ENCODE data around the gene ADGRB2.
A peak's percentile ranks its signal among the peaks of the same experiment; 100 is the strongest.

Gene ADGRB2

DNA sequence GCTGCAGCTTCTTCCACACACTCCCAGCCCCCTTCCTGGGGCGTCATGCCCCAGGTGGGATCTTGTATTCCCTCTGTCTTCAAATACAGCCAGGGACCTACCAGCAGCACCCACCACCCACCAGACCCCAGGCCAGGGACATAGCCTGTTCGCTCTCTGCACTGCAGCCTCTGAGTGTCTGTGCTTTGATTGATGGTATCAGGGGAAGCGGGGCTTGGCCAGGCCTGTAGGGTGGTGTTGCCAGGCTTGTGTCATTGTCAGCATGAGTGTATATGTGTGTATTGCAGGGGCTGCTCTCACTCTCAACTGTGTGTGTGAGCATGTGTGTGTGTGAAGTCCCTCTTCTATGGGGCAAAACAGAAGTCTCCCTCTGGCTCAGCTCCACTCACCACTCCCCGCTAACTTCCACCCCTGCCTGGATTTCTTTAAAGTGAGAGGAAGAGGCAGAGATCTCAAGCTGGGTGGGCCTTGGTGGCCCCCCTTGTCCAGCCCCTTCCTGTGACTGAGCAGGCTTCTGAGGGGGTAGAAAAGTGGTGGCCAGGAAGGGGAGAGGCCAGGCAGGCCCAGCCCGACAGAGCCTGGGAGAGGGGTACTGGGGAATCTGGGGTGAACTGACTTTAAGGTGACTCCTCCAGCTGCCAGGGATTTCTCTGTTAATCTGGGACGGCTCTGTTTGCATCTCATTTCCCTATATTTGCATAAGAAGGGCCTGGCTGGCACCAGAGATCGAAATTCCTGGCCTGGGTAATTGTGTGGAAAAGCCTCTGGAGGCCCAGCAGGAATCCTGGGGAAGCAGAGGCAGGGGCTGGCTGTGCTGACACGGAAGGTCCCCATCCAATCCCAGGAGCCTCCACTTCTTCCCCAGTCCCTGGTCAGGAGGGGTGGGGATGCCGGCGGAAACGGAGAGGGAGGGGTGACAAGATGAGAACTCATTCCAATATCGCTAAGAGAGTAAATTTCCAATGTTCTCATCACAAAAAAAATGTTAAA is 18.6 kb upstream of the ADGRB2 start:
- peak overlapping the region; percentile 44 for H3K18ac ChIP-seq (ENCODE audit: low read length)
- H3K36me3 ChIP-seq (ENCODE audit: control insufficient read depth, insufficient read depth, low read length), result no peaks in the 10 kb centered on the region
- no peak overlapping the region for H2BK120ac ChIP-seq (ENCODE audit: low read depth, low read length)
- H3K4me1 ChIP-seq (ENCODE audit: control insufficient read depth, low read depth, low read length), result peaks cover 15% of the 10 kb centered on the region
- no peak overlapping the region for H3K4ac ChIP-seq (ENCODE audit: low read depth, low read length)
- H3K4me3 ChIP-seq (ENCODE audit: low read length), result no peak overlapping the region
- peak overlapping the region; percentile 83 for H3K56ac ChIP-seq (ENCODE audit: low read length)
- H2BK5ac ChIP-seq (ENCODE audit: low read length), result peak overlapping the region; percentile 28
- H3K27ac ChIP-seq (ENCODE audit: low read depth, low read length), result no peak overlapping the region
- peak overlapping the region; percentile 86 for H2AK5ac ChIP-seq (ENCODE audit: low read length)
- peak overlapping the region; percentile 46 for H3K9ac ChIP-seq (ENCODE audit: low read length)
- H3K79me2 ChIP-seq (ENCODE audit: control insufficient read depth, insufficient read depth, low read length), result no peaks in the 10 kb centered on the region
- DNase-seq, result peak; percentile 78
- no peak overlapping the region for H3K4me2 ChIP-seq (ENCODE audit: low read length)
- no peak overlapping the region for H3K23ac ChIP-seq (ENCODE audit: low read length)
- H4K8ac ChIP-seq (ENCODE audit: low read depth, low read length), result no peak overlapping the region
- H4K5ac ChIP-seq (ENCODE audit: low read length), result no peak overlapping the region
- no peaks in the 10 kb centered on the region for H3K79me1 ChIP-seq (ENCODE audit: low read length)
- H2BK15ac ChIP-seq (replicated peaks; ENCODE audit: low read depth), result no peak overlapping the region
- H3K27me3 ChIP-seq (ENCODE audit: insufficient read depth, low read length, poor library complexity), result no peaks in the 10 kb centered on the region
- WGBS (ENCODE audit: extremely low coverage, insufficient coverage, low lambda C conversion rate), result no CpG with 5 or more reads among the region's 12 CpGs

DNA sequence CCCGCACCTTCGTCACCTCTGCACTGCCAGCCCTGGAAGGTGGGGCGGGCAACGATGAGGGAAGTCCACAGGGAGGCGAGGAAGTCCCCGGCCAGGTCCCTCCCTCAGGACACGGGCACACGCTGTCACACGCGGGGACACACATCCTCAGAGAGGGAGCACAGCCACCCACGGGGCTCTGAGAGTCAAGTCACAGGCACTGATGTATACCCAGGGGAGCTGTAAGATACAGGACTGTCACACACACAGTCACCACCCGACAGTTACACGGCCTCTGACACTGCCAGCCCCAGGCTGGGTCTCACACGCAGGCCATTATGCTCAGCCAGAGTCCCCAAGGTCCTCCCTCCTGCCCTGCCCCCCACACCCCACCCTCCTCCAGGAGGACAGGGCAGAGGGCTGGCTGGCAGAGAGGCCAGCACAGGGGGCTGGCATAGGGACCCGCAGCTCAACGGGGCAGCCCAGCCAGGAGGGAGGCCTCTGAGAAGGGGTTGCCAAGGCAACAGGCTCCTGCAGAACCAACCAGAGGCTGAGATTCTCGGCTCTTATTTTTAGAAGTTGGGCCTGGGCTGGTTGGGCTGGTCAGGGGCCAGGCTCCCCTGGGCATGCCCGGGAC is 17.7 kb upstream of the ADGRB2 start:
- H3K4me3 ChIP-seq (ENCODE audit: low read length), result no peak overlapping the region
- H3K4me2 ChIP-seq (ENCODE audit: low read length), result no peak overlapping the region
- DNase-seq, result peak; percentile 55
- peak overlapping the region; percentile 86 for H2AK5ac ChIP-seq (ENCODE audit: low read length)
- no peak overlapping the region for H3K23ac ChIP-seq (ENCODE audit: low read length)
- H2BK15ac ChIP-seq (replicated peaks; ENCODE audit: low read depth), result no peak overlapping the region
- no peak overlapping the region for H3K9ac ChIP-seq (ENCODE audit: low read length)
- H2BK120ac ChIP-seq (ENCODE audit: low read depth, low read length), result no peak overlapping the region
- H3K79me1 ChIP-seq (ENCODE audit: low read length), result no peaks in the 10 kb centered on the region
- no peak overlapping the region for H4K8ac ChIP-seq (ENCODE audit: low read depth, low read length)
- no peaks in the 10 kb centered on the region for H3K79me2 ChIP-seq (ENCODE audit: control insufficient read depth, insufficient read depth, low read length)
- no peak overlapping the region for H3K27ac ChIP-seq (ENCODE audit: low read depth, low read length)
- no CpG with 5 or more reads among the region's 18 CpGs for WGBS (ENCODE audit: extremely low coverage, insufficient coverage, low lambda C conversion rate)
- no peaks in the 10 kb centered on the region for H3K36me3 ChIP-seq (ENCODE audit: control insufficient read depth, insufficient read depth, low read length)
- peak overlapping the region; percentile 83 for H3K56ac ChIP-seq (ENCODE audit: low read length)
- no peaks in the 10 kb centered on the region for H3K27me3 ChIP-seq (ENCODE audit: insufficient read depth, low read length, poor library complexity)
- peaks cover 20% of the 10 kb centered on the region for H3K4me1 ChIP-seq (ENCODE audit: control insufficient read depth, low read depth, low read length)
- H3K4ac ChIP-seq (ENCODE audit: low read depth, low read length), result no peak overlapping the region
- no peak overlapping the region for H4K5ac ChIP-seq (ENCODE audit: low read length)
- H3K18ac ChIP-seq (ENCODE audit: low read length), result no peak overlapping the region
- H2BK5ac ChIP-seq (ENCODE audit: low read length), result peak overlapping the region; percentile 81

DNA sequence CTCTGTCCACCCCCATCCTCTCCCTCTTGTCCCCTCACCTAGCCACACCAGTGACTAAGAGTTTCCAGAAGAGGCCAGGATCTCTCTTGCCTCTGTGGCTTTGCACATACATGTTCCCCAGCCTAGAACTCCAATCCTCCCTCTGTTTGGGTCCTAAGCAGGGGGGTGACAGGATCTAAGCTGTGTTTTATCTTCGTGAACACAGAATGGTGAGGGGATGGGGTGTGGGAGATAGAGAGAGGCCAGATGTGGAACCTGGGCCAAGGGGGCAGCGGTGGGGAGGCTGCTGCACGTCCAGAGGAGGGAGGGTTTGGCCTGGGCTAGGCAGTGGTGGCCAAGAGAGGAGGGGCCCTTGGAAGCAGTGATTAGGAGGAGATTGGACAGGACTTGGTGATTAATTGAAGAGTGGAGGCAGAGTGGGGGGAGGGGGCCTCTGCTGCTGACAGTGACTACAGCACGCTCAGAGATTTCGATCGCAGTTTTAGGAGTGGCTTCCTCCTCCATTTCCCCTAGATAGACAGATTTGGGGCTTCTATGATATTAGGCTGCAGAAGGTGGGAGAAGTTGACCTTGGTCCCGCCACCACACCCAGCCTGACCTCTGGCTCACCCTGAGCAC is 17.1 kb upstream of the ADGRB2 start:
- Histone ChIP-seq H3K4ac (ENCODE audit: low read depth, low read length) (no peak overlapping the region), H3K79me1 (ENCODE audit: low read length) (no peaks in the 10 kb centered on the region), H3K36me3 (ENCODE audit: control insufficient read depth, insufficient read depth, low read length) (no peaks in the 10 kb centered on the region), H3K9ac (ENCODE audit: low read length) (peak overlapping the region; percentile 29), H3K18ac (ENCODE audit: low read length) (no peak overlapping the region), H4K5ac (ENCODE audit: low read length) (no peak overlapping the region), H3K79me2 (ENCODE audit: control insufficient read depth, insufficient read depth, low read length) (no peaks in the 10 kb centered on the region), H3K4me1 (ENCODE audit: control insufficient read depth, low read depth, low read length) (peaks cover 22% of the 10 kb centered on the region), H3K56ac (ENCODE audit: low read length) (peak overlapping the region; percentile 65), H2BK5ac (ENCODE audit: low read length) (peak overlapping the region; percentile 81), H3K27ac (ENCODE audit: low read depth, low read length) (no peak overlapping the region), H3K23ac (ENCODE audit: low read length) (peak overlapping the region; percentile 15), H3K4me2 (ENCODE audit: low read length) (no peak overlapping the region), H2BK120ac (ENCODE audit: low read depth, low read length) (no peak overlapping the region), H4K8ac (ENCODE audit: low read depth, low read length) (no peak overlapping the region), H2AK5ac (ENCODE audit: low read length) (peak overlapping the region; percentile 82), H3K4me3 (ENCODE audit: low read length) (no peak overlapping the region), H3K27me3 (ENCODE audit: insufficient read depth, low read length, poor library complexity) (no peaks in the 10 kb centered on the region), H2BK15ac (replicated peaks; ENCODE audit: low read depth) (no peak overlapping the region)
- DNase-seq, result no peak
- WGBS (ENCODE audit: extremely low coverage, insufficient coverage, low lambda C conversion rate), result no CpG with 5 or more reads among the region's 7 CpGs

DNA sequence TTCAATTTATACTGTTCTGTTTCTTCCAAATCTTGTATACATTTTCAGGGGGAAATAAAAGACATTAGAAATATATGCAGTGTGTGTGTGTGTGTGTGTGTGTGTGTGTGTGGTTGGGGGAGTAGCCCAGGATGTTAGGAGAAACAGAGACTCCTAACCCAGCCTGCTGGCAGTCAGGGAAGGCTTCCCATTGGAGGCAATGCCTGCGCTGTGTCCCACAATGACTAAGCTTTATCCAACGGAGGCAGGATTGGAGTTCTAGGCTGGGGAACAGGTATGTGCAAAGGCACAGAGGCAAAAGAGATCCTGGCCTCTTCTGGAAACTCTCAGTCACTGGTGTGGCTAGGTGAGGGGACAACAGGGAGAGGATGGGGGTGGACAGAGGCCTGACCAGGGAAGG is 16.5 kb upstream of the ADGRB2 start:
- no peaks in the 10 kb centered on the region for H3K27me3 ChIP-seq (ENCODE audit: insufficient read depth, low read length, poor library complexity)
- H3K79me1 ChIP-seq (ENCODE audit: low read length), result no peaks in the 10 kb centered on the region
- H2BK15ac ChIP-seq (replicated peaks; ENCODE audit: low read depth), result no peak overlapping the region
- H2BK120ac ChIP-seq (ENCODE audit: low read depth, low read length), result peak overlapping the region; percentile 6
- H3K27ac ChIP-seq (ENCODE audit: low read depth, low read length), result no peak overlapping the region
- DNase-seq, result peak; percentile 55
- H2AK5ac ChIP-seq (ENCODE audit: low read length), result peak overlapping the region; percentile 20
- H3K79me2 ChIP-seq (ENCODE audit: control insufficient read depth, insufficient read depth, low read length), result no peaks in the 10 kb centered on the region
- no peak overlapping the region for H3K23ac ChIP-seq (ENCODE audit: low read length)
- no peak overlapping the region for H4K5ac ChIP-seq (ENCODE audit: low read length)
- peak overlapping the region; percentile 65 for H3K56ac ChIP-seq (ENCODE audit: low read length)
- no peak overlapping the region for H3K4ac ChIP-seq (ENCODE audit: low read depth, low read length)
- no peak overlapping the region for H3K4me2 ChIP-seq (ENCODE audit: low read length)
- no peak overlapping the region for H3K9ac ChIP-seq (ENCODE audit: low read length)
- H2BK5ac ChIP-seq (ENCODE audit: low read length), result no peak overlapping the region
- no CpG with 5 or more reads among the region's 2 CpGs for WGBS (ENCODE audit: extremely low coverage, insufficient coverage, low lambda C conversion rate)
- no peak overlapping the region for H3K4me3 ChIP-seq (ENCODE audit: low read length)
- H3K36me3 ChIP-seq (ENCODE audit: control insufficient read depth, insufficient read depth, low read length), result no peaks in the 10 kb centered on the region
- no peak overlapping the region for H3K18ac ChIP-seq (ENCODE audit: low read length)
- H4K8ac ChIP-seq (ENCODE audit: low read depth, low read length), result no peak overlapping the region
- H3K4me1 ChIP-seq (ENCODE audit: control insufficient read depth, low read depth, low read length), result peaks cover 22% of the 10 kb centered on the region

DNA sequence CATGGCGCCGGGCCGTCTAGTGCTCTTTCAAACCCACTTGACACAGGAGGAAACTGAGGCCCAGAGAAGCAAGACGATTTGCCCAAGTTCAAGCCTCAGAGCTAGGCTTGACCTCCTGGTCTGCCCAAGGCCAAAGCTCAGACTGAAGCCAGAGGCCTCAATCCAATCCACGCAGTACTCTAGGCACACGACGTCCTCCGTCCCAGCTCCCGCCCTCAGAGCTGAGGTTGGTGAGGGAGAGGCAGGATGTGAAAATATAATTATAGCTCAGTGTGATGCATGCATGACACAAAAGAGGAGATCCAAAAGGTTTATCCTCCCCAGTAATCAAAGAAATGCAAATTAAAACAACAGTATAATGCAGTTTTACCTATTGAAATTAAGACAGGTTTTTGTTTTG is 15.5 kb upstream of the ADGRB2 start:
- no peak overlapping the region for H3K4me3 ChIP-seq (ENCODE audit: low read length)
- H2BK5ac ChIP-seq (ENCODE audit: low read length), result no peak overlapping the region
- H4K8ac ChIP-seq (ENCODE audit: low read depth, low read length), result no peak overlapping the region
- H4K5ac ChIP-seq (ENCODE audit: low read length), result no peak overlapping the region
- no peaks in the 10 kb centered on the region for H3K79me2 ChIP-seq (ENCODE audit: control insufficient read depth, insufficient read depth, low read length)
- H3K56ac ChIP-seq (ENCODE audit: low read length), result peak overlapping the region; percentile 69
- H3K9ac ChIP-seq (ENCODE audit: low read length), result no peak overlapping the region
- DNase-seq, result no peak
- no peaks in the 10 kb centered on the region for H3K79me1 ChIP-seq (ENCODE audit: low read length)
- no peak overlapping the region for H3K4ac ChIP-seq (ENCODE audit: low read depth, low read length)
- no peak overlapping the region for H2BK120ac ChIP-seq (ENCODE audit: low read depth, low read length)
- H3K27ac ChIP-seq (ENCODE audit: low read depth, low read length), result no peak overlapping the region
- no peak overlapping the region for H2AK5ac ChIP-seq (ENCODE audit: low read length)
- no peak overlapping the region for H3K23ac ChIP-seq (ENCODE audit: low read length)
- H2BK15ac ChIP-seq (replicated peaks; ENCODE audit: low read depth), result no peak overlapping the region
- H3K18ac ChIP-seq (ENCODE audit: low read length), result no peak overlapping the region
- no peaks in the 10 kb centered on the region for H3K36me3 ChIP-seq (ENCODE audit: control insufficient read depth, insufficient read depth, low read length)
- no peaks in the 10 kb centered on the region for H3K27me3 ChIP-seq (ENCODE audit: insufficient read depth, low read length, poor library complexity)
- H3K4me1 ChIP-seq (ENCODE audit: control insufficient read depth, low read depth, low read length), result peaks cover 24% of the 10 kb centered on the region
- H3K4me2 ChIP-seq (ENCODE audit: low read length), result no peak overlapping the region
- WGBS (ENCODE audit: extremely low coverage, insufficient coverage, low lambda C conversion rate), result no CpG with 5 or more reads among the region's 9 CpGs

All from mesendoderm (in vitro differentiated cells).